Brain pericyte (primary cell): Measurements from ENCODE around the gene UBE4B.

Experiments used
- DNase-seq: peaks from one replicate; pipeline ENCODE4 v3.0.0-alpha.2; 2012; ENCODE audit warnings: low read depth, low spot score

UBE4B gene

GRCh38 chr1:10033359-10033845 is 644 bp downstream of the UBE4B start:
- no peak for DNase-seq

- DNase-seq: no peak
These were observed 10.0 kb downstream of the UBE4B start for GRCh38 chr1:10042746-10043145.

- no peak for DNase-seq
These were observed 13.0 kb downstream of the UBE4B start for GRCh38 chr1:10045480-10046355.

- DNase-seq: no peak
These were observed 13.8 kb downstream of the UBE4B start for GRCh38 chr1:10046356-10047085.

GRCh38 chr1:10048601-10049000 is 15.8 kb downstream of the UBE4B start:
- no peak for DNase-seq

- no peak for DNase-seq
These were observed 17.9 kb downstream of the UBE4B start for GRCh38 chr1:10050611-10051010.

- DNase-seq: no peak
These were observed 18.9 kb downstream of the UBE4B start for GRCh38 chr1:10051656-10052055.

- no peak for DNase-seq
These were observed 19.6 kb downstream of the UBE4B start for GRCh38 chr1:10052347-10052746.

- DNase-seq: no peak
These were observed 21.7 kb downstream of the UBE4B start for GRCh38 chr1:10054465-10054864.

- DNase-seq: no peak
These were observed 23.8 kb downstream of the UBE4B start for GRCh38 chr1:10056599-10056987.

GRCh38 chr1:10057343-10057742 is 24.6 kb downstream of the UBE4B start:
- no peak for DNase-seq

- no peak for DNase-seq
These were observed 25.0 kb downstream of the UBE4B start for GRCh38 chr1:10057796-10058195.

GRCh38 chr1:10059342-10059718 is 26.6 kb downstream of the UBE4B start:
- no peak for DNase-seq

- no peak for DNase-seq
These were observed 27.7 kb downstream of the UBE4B start for GRCh38 chr1:10060311-10061100.

GRCh38 chr1:10061276-10061675 is 28.5 kb downstream of the UBE4B start:
- DNase-seq: no peak

GRCh38 chr1:10063878-10064277 is 31.1 kb downstream of the UBE4B start:
- no peak for DNase-seq

GRCh38 chr1:10064416-10065343 is 31.9 kb downstream of the UBE4B start:
- no peak for DNase-seq

GRCh38 chr1:10065344-10065685 is 32.6 kb downstream of the UBE4B start:
- DNase-seq: no peak

GRCh38 chr1:10065760-10066159 is 33.0 kb downstream of the UBE4B start:
- no peak for DNase-seq

GRCh38 chr1:10068605-10069294 is 36.0 kb downstream of the UBE4B start:
- no peak for DNase-seq
